Right ventricle myocardium superior (tissue), 1 donor: ENCODE data around the gene PRRT1B. TPM values are rescaled to one million over a fixed set of nuclear protein-coding genes. Genes with fewer than 3 reads are reported as not detected.
A peak's percentile ranks its signal among the peaks of the same experiment; 100 is the strongest.

Source experiments
- ATAC-seq: fragments of 200-7000 bp; cut with Tn5 transposase; one replicate; pipeline ENCODE4 v1.9.1; 2020; ENCODE audit warnings: mild to moderate bottlenecking; ENCODE audit not compliant: poor library complexity
- DNase-seq: peaks from one replicate; pipeline ENCODE4 v3.0.0-alpha.2; 2020
- intact Hi-C: fragments of 100-400 bp; cut with DNase I; formaldehyde crosslinking; loops from one replicate; pipeline ENCODE4 v1.11.2; 2022
- total RNA-seq: library from RNA; stranded (reverse); fragmentation: NEBNext Ultra II Directional; extraction: Animal tissue kit (Norgen Biotek cat#: 25700); gene quantifications from one replicate; pipeline ENCODE4 v1.2.1, GENCODE V29; 2021
- donor health status: DM: no; HTN: yes; CAD: no; lungs with severe emphysema.

The PRRT1B gene
- total RNA-seq, 1 donor from 2014 or later = not detected

DNA sequence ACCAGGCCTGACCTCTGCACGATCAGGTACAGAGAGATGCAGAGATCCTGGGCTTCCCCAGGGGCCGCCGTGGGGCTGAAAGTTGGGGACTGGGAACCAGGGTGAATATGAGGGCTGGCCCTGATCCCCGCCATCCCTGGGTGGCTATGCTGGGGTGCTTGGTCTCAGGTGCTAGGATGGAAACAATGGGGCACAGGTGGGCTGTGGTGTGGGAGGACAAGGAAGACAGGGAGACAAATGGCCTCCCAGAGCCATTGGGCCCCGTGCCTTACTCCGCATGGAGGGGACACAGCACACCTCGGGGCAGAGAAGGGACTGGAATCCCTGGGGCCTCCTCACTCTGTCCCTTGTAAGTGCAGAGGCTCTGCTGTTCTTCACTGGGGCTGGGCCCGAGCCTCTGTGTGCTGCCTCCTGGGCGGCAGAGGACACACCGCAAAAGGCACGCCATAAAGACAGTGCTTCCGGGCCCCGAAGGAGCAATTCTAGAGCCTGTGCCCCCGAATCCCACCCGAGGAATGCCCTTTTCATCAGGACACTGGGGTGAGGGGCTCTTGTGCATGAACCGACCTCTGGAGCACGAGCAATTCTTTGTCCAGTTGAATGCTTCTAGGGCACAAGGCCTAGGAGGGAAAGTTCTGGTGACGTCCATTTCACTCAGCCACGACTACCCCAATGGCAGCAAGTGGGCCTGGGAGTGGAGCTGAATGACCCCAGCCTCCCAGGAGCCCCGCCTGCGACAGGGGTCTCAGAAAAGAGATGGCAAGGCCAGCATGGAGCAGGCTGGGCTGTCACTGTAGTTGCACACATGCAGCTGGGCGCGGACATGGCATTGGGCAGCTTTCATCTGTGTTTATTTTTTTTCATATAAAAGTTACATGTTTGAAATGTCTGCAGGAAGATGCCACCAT lies 30.9 kb downstream of the PRRT1B start:
- peak; percentile 24 for DNase-seq
- ATAC-seq = no peak
- intact Hi-C loops = no loop called here

GRCh38 chr9:131577005-131578000 lies 32.0 kb downstream of the PRRT1B start:
- intact Hi-C loops = no loop called here
- no peak for ATAC-seq

GRCh38 chr9:131578021-131578420 lies 32.7 kb downstream of the PRRT1B start:
- ATAC-seq (no peak), DNase-seq (peak; percentile 17)
- intact Hi-C loops = no loop called here

More at GRCh38 chr9:131577005-131578000, 32.0 kb downstream of the PRRT1B start:
- peak; percentile 33 for DNase-seq

- intact Hi-C loops = no loop called here
- DNase-seq = peak; percentile 48
- ATAC-seq = peak; percentile 32
Observed at GRCh38 chr9:131578731-131579504, 33.6 kb downstream of the PRRT1B start.

DNA sequence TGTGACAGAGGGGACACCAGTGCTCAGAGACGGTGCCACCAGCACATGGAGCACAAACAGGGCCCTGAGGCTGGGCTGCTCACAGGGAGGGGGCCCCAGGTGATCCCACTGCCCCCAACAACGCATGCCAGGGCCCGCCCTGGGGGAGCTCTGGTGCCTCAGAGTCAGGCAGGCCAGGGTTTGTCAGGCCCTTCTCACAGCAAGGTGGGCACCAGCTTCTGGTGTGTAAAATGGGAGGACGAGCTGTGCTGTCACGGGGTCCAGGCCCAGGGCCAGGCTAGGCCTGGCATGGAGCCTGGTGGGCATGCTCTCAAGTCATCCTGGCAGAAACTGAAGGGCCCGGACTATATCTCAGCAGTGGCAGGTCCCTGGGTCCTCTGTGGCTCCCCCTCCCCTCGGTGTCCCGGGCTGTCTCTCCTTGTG lies 34.5 kb downstream of the PRRT1B start:
- peak; percentile 70 for DNase-seq
- intact Hi-C loops = no loop called here
- peak; percentile 86 for ATAC-seq

DNA sequence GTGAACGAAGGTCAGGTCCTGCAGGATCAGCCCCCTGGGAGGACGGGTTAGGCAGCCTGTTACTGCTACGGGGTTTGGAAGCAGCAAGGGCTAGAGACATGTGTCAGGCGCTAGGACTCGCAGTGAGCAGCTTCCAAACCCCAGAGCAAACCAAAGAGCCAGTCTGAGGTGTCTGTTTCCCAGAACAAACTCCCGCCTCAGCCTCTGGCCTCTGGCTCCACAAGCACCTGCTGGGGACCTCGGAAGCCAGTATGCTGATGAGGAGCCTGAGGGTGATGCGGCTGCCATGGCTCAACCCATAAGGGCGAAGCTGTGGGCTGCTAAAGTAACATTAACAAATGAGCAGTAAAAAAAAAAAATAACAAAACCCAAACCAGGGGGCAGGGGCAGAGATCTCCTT lies 35.0 kb downstream of the PRRT1B start:
- intact Hi-C loops = no loop called here
- DNase-seq (peak; percentile 27), ATAC-seq (no peak)

DNA sequence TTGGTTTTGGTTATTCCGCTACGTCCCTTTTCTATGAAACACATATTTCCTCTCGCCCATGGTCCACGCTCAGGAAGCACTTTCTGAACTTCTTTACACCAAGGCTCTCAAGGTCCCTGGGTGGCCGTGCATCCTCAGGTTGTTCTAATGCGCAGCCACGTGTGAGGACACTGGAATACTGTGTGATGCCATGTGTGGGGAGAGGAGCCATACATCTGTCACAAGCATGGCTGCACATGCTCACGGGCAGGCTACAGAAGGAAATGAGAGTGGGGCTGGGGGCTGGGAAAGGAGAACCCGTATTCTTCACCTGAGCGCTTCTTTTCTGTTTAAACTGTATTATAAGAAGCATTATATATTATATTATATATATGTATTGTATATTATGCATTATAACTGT lies 36.7 kb downstream of the PRRT1B start:
- intact Hi-C loops = no loop called here
- ATAC-seq = no peak
- DNase-seq = peak; percentile 14

- intact Hi-C loops = no loop called here
- DNase-seq (no peak), ATAC-seq (no peak)
Observed at GRCh38 chr9:131582466-131583336, 37.4 kb downstream of the PRRT1B start.

- ATAC-seq (no peak), DNase-seq (no peak)
- intact Hi-C loops = no loop called here
Observed at GRCh38 chr9:131583337-131583645, 38.0 kb downstream of the PRRT1B start.

DNA sequence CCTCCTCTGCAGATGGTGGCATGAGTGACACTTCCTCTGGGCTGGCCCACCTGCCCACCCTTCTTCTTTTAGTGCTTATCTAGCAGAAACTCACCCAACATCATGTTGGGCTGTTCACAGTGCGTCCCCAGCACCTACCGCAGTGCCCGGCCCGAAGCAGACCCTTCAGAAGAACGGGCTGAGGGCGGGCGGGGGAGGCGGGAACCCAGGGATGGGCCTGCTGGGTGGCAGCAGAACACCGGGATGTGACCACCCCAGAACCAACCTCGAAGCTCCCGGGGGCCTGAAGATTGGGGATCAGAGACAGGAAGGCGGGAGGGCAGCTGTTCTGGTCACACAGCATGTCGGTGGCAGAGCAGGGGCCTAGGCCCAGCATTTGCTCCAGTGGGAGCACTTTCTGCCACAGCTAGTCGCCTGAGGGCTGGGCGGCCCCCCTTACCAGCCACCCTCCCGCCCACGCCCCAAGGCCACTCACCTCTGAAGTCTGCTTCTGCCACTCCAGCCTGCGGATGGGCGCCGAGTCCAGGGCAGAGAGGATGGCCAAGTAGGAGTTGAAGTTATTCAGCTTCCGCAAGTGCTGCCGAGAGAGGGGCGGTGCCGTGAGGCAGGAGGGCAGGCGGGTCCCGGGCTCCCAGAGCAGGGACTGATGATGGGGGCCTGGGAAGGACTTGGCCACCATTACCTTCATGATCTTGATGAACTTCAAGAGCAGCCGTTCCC lies 38.7 kb downstream of the PRRT1B start:
- intact Hi-C loops = no loop called here
- DNase-seq = peak; percentile 16
- ATAC-seq = no peak

- intact Hi-C loops = no loop called here
- DNase-seq = no peak
- no peak for ATAC-seq
Observed at GRCh38 chr9:131584858-131585257, 39.5 kb downstream of the PRRT1B start.

GRCh38 chr9:131585375-131585774 lies 40.1 kb downstream of the PRRT1B start:
- intact Hi-C loops = no loop called here
- ATAC-seq (peak; percentile 37), DNase-seq (peak; percentile 57)

GRCh38 chr9:131587331-131587730 lies 42.0 kb downstream of the PRRT1B start:
- no peak for ATAC-seq
- DNase-seq = no peak
- intact Hi-C loops = no loop called here

- DNase-seq (no peak), ATAC-seq (no peak)
- intact Hi-C loops = no loop called here
Observed at GRCh38 chr9:131587906-131588305, 42.6 kb downstream of the PRRT1B start.

- ATAC-seq (no peak), DNase-seq (no peak)
- intact Hi-C loops = no loop called here
Observed at GRCh38 chr9:131588396-131588795, 43.1 kb downstream of the PRRT1B start.

GRCh38 chr9:131589124-131589711 lies 43.9 kb downstream of the PRRT1B start:
- ATAC-seq (peak; percentile 34), DNase-seq (no peak)
- intact Hi-C loops = no loop called here

GRCh38 chr9:131589993-131590392 lies 44.7 kb downstream of the PRRT1B start:
- intact Hi-C loops = loop anchor here (2.0 kb wide), 1 partner anchor 153 kb away; no protein-coding TSS in a partner anchor
- DNase-seq (no peak), ATAC-seq (no peak)
